WTC11 (cell line): ENCODE results near the gene TMEM92. TPM values are rescaled to one million over a fixed set of nuclear protein-coding genes. Genes with fewer than 3 reads are reported as not detected.

Experiments used
- ATAC-seq: fragments of 200-7000 bp; cut with Tn5 transposase; 2 replicates; pipeline ENCODE4 v1.10.0; 2021; ENCODE audit warnings: mild to moderate bottlenecking, moderate library complexity
- CTCF ChIA-PET: fragments of 300-600 bp; sonication (Branson Sonifier 250); formaldehyde crosslinking; loops from one replicate; lab custom pipeline; 2021; ENCODE audit warnings: antibody characterized with exemption; lab: Charles Lee
- POLR2A ChIA-PET: fragments of 350-600 bp; sonication (Branson Sonifier 250); formaldehyde crosslinking; loops from one replicate; lab custom pipeline; 2021; ENCODE audit warnings: antibody characterized with exemption; lab: Charles Lee
- DNase-seq: peaks from one replicate; pipeline ENCODE4 v3.0.0; 2021; ENCODE audit warnings: low spot score
- H3K27ac Mint-ChIP-seq: 2 replicates; pipeline ENCODE4 v1.8.0; 2021; ENCODE audit warnings: mixed read lengths
- H3K27me3 Mint-ChIP-seq: 2 replicates; pipeline ENCODE4 v1.8.0; 2021; ENCODE audit warnings: low read depth, mild to moderate bottlenecking, moderate library complexity, mixed read lengths
- H3K36me3 Mint-ChIP-seq: 2 replicates; pipeline ENCODE4 v1.8.0; 2021; ENCODE audit warnings: mixed read lengths
- H3K4me1 Mint-ChIP-seq: 2 replicates; pipeline ENCODE4 v1.8.0; 2022; ENCODE audit warnings: mixed read lengths
- H3K4me3 Mint-ChIP-seq: 2 replicates; pipeline ENCODE4 v1.8.0; 2021; ENCODE audit warnings: mild to moderate bottlenecking, moderate library complexity, mixed read lengths
- H3K9me3 Mint-ChIP-seq: 2 replicates; pipeline ENCODE4 v1.8.0; 2021; ENCODE audit warnings: mixed read lengths
- CREM ChIP-seq: sonication (generic); formaldehyde crosslinking; IDR thresholded peaks from 2 replicates; pipeline ENCODE4 v1.8.1; 2022; ENCODE audit warnings: mild to moderate bottlenecking, missing genetic modification reagents, moderate library complexity
- FOXJ3 ChIP-seq: sonication (generic); formaldehyde crosslinking; IDR thresholded peaks from 2 replicates; pipeline ENCODE4 v1.9.0; 2021; ENCODE audit warnings: missing genetic modification reagents, mild to moderate bottlenecking, borderline replicate concordance
- JUN ChIP-seq: sonication (generic); formaldehyde crosslinking; IDR thresholded peaks from 2 replicates; pipeline ENCODE4 v1.8.0; 2023; ENCODE audit warnings: mild to moderate bottlenecking, missing genetic modification reagents
- MXD4 ChIP-seq: fragments of 250-450 bp; sonication (Bioruptor Pico); IDR thresholded peaks from 2 replicates; pipeline ENCODE4 v1.8.0; 2021; ENCODE audit warnings: mild to moderate bottlenecking, moderate library complexity, borderline replicate concordance
- NFYB ChIP-seq: sonication (generic); formaldehyde crosslinking; conservative IDR thresholded peaks from 2 replicates; pipeline ENCODE4 v1.8.0; 2022; ENCODE audit warnings: low read depth, missing genetic modification reagents
- NR1H2 ChIP-seq: sonication (generic); formaldehyde crosslinking; IDR thresholded peaks from 2 replicates; pipeline ENCODE4 v1.9.0; 2021; ENCODE audit warnings: mild to moderate bottlenecking, moderate library complexity, missing genetic modification reagents
- NR2C2 ChIP-seq: sonication (generic); formaldehyde crosslinking; IDR thresholded peaks from 2 replicates; pipeline ENCODE4 v1.8.0; 2022; ENCODE audit warnings: mild to moderate bottlenecking, missing genetic modification reagents
- RELA ChIP-seq: sonication (generic); formaldehyde crosslinking; IDR thresholded peaks from 2 replicates; pipeline ENCODE4 v1.8.1; 2022; ENCODE audit warnings: missing genetic modification reagents, mild to moderate bottlenecking, borderline replicate concordance
- SMAD3 ChIP-seq: sonication (generic); formaldehyde crosslinking; IDR thresholded peaks from 2 replicates; pipeline ENCODE4 v1.8.0; 2022; ENCODE audit warnings: missing genetic modification reagents, mild to moderate bottlenecking, borderline replicate concordance
- TEAD1 ChIP-seq: sonication (generic); formaldehyde crosslinking; IDR thresholded peaks from 2 replicates; pipeline ENCODE4 v1.8.0; 2022; ENCODE audit warnings: mild to moderate bottlenecking, missing genetic modification reagents
- TEAD4 ChIP-seq: sonication (generic); formaldehyde crosslinking; IDR thresholded peaks from 2 replicates; pipeline ENCODE4 v1.8.0; 2022; ENCODE audit warnings: mild to moderate bottlenecking, missing genetic modification reagents
- ZBTB21 ChIP-seq: sonication (generic); formaldehyde crosslinking; IDR thresholded peaks from 2 replicates; pipeline ENCODE4 v1.8.1; 2023; ENCODE audit warnings: mild to moderate bottlenecking, missing genetic modification reagents, borderline replicate concordance
- ZNF138 ChIP-seq: sonication (generic); formaldehyde crosslinking; conservative IDR thresholded peaks from 2 replicates; pipeline ENCODE4 v1.8.1; 2022; ENCODE audit warnings: mild to moderate bottlenecking, moderate library complexity, missing genetic modification reagents
- ZNF317 ChIP-seq: sonication (generic); formaldehyde crosslinking; IDR thresholded peaks from 2 replicates; pipeline ENCODE4 v1.8.1; 2023; ENCODE audit warnings: low read depth, mild to moderate bottlenecking, moderate library complexity, missing genetic modification reagents, borderline replicate concordance
- ZNF396 ChIP-seq: fragments of 250-450 bp; sonication (Bioruptor Pico); IDR thresholded peaks from 2 replicates; pipeline ENCODE4 v1.8.0; 2021; ENCODE audit warnings: mild to moderate bottlenecking, moderate library complexity, borderline replicate concordance
- total RNA-seq: library from RNA; stranded (reverse); gene quantifications from 3 replicates; pipeline ENCODE4 v1.2.3, GENCODE V29; 2021
- TF ChIP-seq, protein P1 (sequence below): sonication (generic); formaldehyde crosslinking; IDR thresholded peaks from 2 replicates; pipeline ENCODE4 v1.8.1; 2023; ENCODE audit warnings: mild to moderate bottlenecking, missing genetic modification reagents
- TF ChIP-seq, protein P2 (sequence below): fragments of 250-450 bp; sonication (Bioruptor Pico); IDR thresholded peaks from 2 replicates; pipeline ENCODE4 v2.1.2; 2022; ENCODE audit warnings: mild to moderate bottlenecking, moderate library complexity
- TF ChIP-seq, protein P3 (sequence below): fragments of 200-600 bp; IDR thresholded peaks from 2 replicates; pipeline ENCODE4 v1.8.0; 2022; ENCODE audit warnings: antibody characterized with exemption
- TF ChIP-seq, protein P4 (sequence below): fragments of 250-450 bp; sonication (Bioruptor Pico); IDR thresholded peaks from 2 replicates; pipeline ENCODE4 v1.9.0; 2021; ENCODE audit warnings: mild to moderate bottlenecking

Gene TMEM92
- total RNA-seq, 1 experiment from 2014 or later = 9.8 TPM

DNA sequence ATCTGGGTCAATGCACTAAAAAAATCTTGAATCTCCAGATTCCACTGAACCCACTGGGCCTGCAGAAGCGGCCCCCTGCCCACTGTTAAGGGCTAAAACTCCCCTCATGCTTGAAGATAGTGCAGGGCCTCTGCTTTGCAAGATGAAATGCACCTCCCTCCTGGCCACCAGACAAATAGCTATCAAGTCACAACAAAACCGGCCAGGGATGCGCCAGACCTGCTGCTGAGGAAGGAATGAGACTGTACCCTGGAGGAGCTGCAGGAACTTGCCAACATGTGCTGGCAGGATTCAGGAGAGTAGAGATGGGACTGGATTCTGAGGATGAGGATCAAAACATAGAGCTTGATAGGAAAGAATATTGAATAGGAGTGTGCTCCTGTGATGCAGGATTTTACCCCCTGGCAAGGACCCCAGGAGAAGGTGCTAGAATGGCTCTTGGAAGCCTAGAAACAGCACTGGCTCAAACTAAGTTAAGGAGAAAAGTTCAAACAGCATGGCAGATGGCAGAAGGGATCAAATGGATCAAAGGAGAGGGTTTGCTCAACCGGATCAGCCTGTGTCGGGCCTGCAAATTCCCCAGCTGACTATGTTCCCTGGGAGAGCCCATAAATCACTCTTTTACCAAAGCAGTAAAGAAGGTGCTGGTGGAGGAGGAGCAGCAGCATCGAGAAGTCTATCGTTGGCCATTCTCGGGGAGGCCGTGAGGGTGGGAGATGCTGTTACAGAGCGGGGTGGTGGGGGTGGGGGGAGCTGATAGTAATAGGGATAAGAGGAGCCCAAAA lies 44.4 kb downstream of the TMEM92 start (continued):
- TF ChIP-seq, protein P1, sequence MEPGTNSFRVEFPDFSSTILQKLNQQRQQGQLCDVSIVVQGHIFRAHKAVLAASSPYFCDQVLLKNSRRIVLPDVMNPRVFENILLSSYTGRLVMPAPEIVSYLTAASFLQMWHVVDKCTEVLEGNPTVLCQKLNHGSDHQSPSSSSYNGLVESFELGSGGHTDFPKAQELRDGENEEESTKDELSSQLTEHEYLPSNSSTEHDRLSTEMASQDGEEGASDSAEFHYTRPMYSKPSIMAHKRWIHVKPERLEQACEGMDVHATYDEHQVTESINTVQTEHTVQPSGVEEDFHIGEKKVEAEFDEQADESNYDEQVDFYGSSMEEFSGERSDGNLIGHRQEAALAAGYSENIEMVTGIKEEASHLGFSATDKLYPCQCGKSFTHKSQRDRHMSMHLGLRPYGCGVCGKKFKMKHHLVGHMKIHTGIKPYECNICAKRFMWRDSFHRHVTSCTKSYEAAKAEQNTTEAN (CRISPR knock-in tag) = no peak

DNA sequence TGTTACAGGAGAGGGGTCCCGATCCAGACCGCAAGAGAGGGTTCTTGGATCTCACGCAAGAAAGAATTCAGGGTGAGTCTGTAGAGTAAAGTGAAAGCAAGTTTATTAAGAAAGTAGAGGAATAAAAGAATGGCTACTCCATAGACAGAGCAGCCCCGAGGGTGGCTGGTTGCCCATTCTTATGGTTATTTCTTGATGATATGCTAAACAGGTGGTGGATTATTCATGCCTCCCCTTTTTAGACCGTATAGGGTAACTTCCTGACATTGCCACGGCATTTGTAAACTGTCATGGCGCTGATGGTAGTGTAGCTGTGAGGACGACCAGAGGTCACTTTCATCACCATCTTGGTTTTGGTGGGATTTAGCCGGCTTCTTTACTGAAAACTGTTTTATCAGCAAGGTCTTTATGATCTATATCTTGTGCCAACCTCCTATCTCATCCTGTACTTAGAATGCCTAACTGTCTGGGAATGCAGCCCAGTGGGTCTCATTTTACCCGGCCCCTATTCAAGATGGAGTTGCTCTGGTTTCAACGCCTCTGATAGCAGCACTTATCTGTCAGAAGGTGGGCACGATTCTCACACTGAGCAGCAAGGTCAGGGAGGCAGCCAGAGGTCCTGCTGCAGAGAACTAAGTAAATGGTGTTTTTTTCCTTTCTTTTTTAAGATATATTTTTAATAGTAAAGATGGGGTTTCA lies 45.2 kb downstream of the TMEM92 start:
- CTCF ChIA-PET = interaction anchor here (1.5 to 2.0 kb wide), 3 partner anchors 14 to 225 kb away, joined by 3 to 7 read pairs (median 7); partner anchors contain the start of genes LRRC59 and PDK2
- Mint-ChIP-seq H3K4me3 (no peak overlapping the region), H3K4me1 (no peaks in the 10 kb centered on the region), H3K9me3 (peaks cover 3% of the 10 kb centered on the region), H3K36me3 (no peaks in the 10 kb centered on the region), H3K27me3 (no peaks in the 10 kb centered on the region), H3K27ac (no peak overlapping the region)
- POLR2A ChIA-PET = interaction anchor here (1.4 kb wide), 1 partner anchor 106 kb away, joined by 3 read pairs; no protein-coding TSS in a partner anchor
- TF ChIP-seq SMAD3 (CRISPR knock-in tag) = no peak
- TF ChIP-seq, protein P2, sequence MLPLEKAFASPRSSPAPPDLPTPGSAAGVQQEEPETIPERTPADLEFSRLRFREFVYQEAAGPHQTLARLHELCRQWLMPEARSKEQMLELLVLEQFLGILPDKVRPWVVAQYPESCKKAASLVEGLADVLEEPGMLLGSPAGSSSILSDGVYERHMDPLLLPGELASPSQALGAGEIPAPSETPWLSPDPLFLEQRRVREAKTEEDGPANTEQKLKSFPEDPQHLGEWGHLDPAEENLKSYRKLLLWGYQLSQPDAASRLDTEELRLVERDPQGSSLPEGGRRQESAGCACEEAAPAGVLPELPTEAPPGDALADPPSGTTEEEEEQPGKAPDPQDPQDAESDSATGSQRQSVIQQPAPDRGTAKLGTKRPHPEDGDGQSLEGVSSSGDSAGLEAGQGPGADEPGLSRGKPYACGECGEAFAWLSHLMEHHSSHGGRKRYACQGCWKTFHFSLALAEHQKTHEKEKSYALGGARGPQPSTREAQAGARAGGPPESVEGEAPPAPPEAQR (CRISPR knock-in tag) = 0 out of 2 replicates have a peak, but pooled peaks have one; percentile 80
- no peak for DNase-seq
- ATAC-seq = peak; percentile 39; the same call in 1 of the 2 replicates

DNA sequence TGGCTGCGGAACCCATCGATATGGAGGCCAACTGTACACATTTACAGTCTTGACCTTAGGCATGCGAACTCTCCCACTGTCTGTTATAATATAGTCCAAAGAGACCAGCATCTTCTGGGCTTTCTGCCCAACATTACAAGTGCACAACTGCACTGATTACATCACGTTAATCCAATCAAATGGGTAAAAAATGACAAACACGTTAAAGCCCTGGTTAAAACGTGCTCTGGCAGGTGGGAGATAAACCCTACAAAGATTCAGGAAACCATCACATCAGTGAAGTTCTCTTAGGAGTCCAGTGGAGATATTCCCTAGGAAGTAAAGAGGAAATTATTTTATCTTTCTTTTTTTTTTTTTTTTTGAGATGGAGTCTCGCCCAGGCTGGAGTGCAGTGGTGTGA lies 48.0 kb downstream of the TMEM92 start:
- TF ChIP-seq NR2C2 (no peak), TEAD4 (CRISPR knock-in tag) (no peak), CREM (CRISPR knock-in tag) (no peak), MXD4 (CRISPR knock-in tag) (no peak)
- TF ChIP-seq, all 79 proteins: peak for 0
- CTCF ChIA-PET = interaction anchor here (1.0 to 1.1 kb wide), 3 partner anchors 11 to 75 kb away, joined by 3 to 5 read pairs (median 3); partner anchors contain the start of gene LRRC59
- Mint-ChIP-seq H3K36me3 (no peaks in the 10 kb centered on the region), H3K27me3 (no peaks in the 10 kb centered on the region), H3K4me1 (no peaks in the 10 kb centered on the region), H3K9me3 (no peaks in the 10 kb centered on the region), H3K4me3 (no peak overlapping the region), H3K27ac (no peak overlapping the region)
- no peak for ATAC-seq
- no peak for DNase-seq
- POLR2A ChIA-PET = no interaction called here

DNA sequence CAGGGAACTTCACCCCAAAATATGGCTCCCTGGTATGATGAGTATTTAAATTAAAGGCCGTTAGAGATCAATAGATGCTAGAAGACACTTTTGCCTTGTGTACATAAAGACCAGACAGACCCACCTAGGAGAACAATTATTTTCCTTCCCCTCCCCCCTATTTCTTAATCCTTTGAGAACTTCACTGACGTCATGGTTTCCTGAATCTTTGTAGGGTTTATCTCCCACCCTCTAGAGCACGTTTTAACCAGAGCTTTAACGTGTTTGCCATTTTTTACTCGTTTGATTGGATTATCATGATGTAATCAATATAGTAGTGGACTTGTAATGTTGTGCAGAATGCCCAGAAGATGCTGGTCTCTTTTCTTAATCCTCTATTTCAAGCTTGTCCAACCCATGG lies 48.8 kb downstream of the TMEM92 start:
- ATAC-seq (no peak), DNase-seq (no peak)
- no peaks in the 10 kb centered on the region for H3K9me3 Mint-ChIP-seq
- H3K27me3 Mint-ChIP-seq = no peaks in the 10 kb centered on the region
- TF ChIP-seq ZNF396 (no peak), FOXJ3 (CRISPR knock-in tag) (no peak), SMAD3 (CRISPR knock-in tag) (no peak), NFYB (CRISPR knock-in tag) (no peak), ZBTB21 (no peak), NR1H2 (CRISPR knock-in tag) (no peak), JUN (CRISPR knock-in tag) (no peak), RELA (CRISPR knock-in tag) (no peak), ZNF317 (CRISPR knock-in tag) (no peak), TEAD1 (CRISPR knock-in tag) (no peak), ZNF138 (no peak)
- TF ChIP-seq, protein P2 (CRISPR knock-in tag) = no peak
- TF ChIP-seq, protein P3, sequence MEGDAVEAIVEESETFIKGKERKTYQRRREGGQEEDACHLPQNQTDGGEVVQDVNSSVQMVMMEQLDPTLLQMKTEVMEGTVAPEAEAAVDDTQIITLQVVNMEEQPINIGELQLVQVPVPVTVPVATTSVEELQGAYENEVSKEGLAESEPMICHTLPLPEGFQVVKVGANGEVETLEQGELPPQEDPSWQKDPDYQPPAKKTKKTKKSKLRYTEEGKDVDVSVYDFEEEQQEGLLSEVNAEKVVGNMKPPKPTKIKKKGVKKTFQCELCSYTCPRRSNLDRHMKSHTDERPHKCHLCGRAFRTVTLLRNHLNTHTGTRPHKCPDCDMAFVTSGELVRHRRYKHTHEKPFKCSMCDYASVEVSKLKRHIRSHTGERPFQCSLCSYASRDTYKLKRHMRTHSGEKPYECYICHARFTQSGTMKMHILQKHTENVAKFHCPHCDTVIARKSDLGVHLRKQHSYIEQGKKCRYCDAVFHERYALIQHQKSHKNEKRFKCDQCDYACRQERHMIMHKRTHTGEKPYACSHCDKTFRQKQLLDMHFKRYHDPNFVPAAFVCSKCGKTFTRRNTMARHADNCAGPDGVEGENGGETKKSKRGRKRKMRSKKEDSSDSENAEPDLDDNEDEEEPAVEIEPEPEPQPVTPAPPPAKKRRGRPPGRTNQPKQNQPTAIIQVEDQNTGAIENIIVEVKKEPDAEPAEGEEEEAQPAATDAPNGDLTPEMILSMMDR = no peak
- TF ChIP-seq, protein P4, sequence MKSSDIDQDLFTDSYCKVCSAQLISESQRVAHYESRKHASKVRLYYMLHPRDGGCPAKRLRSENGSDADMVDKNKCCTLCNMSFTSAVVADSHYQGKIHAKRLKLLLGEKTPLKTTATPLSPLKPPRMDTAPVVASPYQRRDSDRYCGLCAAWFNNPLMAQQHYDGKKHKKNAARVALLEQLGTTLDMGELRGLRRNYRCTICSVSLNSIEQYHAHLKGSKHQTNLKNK (CRISPR knock-in tag) = no peak
- no peaks in the 10 kb centered on the region for H3K36me3 Mint-ChIP-seq
- H3K4me1 Mint-ChIP-seq = no peaks in the 10 kb centered on the region
- no peak overlapping the region for H3K27ac Mint-ChIP-seq
- ChIA-PET POLR2A (no interaction called here), CTCF (interaction anchor here (0.6 to 1.1 kb wide), 6 partner anchors 10 to 144 kb away, joined by 3 to 10 read pairs (median 4); partner anchors contain the start of gene LRRC59)
- H3K4me3 Mint-ChIP-seq = no peak overlapping the region
